LHCN-M2 (cell line): ENCODE results near the gene TIMP2. TPM values are rescaled to one million over a fixed set of nuclear protein-coding genes. Genes with fewer than 3 reads are reported as not detected.
"Not testable (repeated sequence)": the region's sequence is repeated elsewhere in the genome, so short reads cannot be mapped to it uniquely, and the experiment has no call there.

Source experiments
- DNase-seq: peaks from one replicate; pipeline ENCODE4 v3.0.0-alpha.2; 2012; ENCODE audit warnings: low read depth
- total RNA-seq: library from RNA; depleted of rRNA; stranded (reverse); fragments of >200 nt; gene quantifications from 2 replicates; pipeline ENCODE4 v1.2.3, GENCODE V29; 2014

The TIMP2 gene
- total RNA-seq, 1 experiment from 2014 or later, result 127 TPM

DNA sequence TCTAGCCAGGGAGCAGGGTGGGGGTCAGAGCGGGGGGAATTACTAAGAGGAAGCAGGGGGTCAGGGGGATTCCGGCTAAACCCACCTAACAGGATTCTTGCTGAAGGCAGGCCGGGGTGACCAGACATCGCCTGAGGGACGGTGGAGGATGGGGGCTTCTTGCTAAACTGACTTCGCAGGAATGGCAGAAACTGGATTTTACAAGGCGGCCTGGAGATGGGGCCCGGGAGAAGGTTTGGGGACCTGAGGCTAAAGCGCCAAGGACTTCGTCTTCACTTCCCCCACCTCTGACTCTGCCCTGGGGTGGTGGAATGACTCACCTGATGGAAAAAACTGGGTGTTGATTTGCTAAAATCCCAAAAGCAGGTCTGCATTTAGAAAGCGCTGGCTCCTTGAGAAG, 31.1 kb upstream of the TIMP2 start:
- no peak for DNase-seq

DNA sequence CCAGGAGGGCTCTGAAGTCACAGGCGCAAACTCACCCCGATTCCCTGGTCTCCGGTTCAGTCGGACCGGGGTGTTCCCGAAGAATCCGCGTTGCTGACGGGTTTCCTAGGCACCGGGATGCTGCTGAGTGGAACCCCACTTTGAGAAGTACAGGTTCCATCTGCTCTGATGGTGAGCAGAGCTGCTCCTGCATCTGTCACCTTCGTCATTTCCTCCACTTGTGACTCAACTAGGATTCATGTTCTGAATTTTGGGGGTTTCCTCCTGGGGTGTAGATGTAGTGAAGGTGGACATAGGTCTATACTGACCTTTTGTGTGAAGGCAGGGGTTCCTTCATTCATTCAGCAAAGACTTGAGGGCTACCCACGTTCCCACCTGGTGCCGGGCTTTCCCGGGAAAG, 29.5 kb upstream of the TIMP2 start:
- no peak for DNase-seq

DNA sequence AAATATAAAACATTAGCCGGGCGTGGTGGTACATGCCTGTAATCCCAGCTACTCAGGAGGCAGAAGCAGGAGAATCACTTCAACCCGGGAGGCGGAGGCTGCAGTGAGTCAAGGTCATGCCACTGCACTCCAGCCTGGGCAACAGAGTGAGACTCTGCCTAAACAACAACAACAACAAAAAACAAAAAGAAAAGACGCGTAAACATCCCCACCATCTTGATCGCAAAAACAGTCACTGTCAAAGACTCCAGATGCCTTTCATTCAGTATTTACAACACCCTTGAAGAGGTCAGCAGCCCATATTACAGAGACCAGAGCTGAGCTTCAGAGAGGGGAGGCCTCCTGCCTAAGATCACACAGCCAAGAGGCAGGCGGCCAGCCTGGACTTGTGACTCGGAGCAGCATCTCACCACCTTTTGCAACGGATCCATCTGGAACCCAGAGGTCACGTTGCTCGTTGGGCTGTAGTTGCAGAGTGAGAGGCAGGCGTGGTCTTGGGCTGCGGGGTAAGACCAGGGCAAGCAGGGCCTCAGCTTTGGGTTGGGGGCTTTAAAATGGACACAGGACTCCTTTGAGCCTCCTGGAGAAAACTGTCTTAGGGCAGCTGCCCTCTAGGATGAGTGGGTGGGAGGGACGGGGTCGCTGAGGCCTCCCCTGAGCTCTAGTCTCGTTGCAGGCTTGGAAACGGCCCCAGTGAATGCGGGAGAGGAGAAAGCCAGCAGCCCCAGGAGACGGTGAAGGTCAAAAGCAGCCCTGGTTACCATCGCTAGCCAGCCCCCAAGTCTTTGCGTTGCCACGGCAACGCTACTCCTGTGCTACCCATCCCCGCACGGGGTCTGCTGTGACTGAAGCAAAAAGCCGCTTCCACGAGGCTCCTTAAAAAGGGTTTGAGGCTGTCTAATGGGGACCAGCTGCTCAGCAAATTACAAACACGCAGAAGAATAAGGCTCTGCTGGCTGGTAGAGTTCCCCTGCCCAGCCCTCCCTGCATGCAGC, 28.5 kb upstream of the TIMP2 start:
- DNase-seq, result no peak

DNA sequence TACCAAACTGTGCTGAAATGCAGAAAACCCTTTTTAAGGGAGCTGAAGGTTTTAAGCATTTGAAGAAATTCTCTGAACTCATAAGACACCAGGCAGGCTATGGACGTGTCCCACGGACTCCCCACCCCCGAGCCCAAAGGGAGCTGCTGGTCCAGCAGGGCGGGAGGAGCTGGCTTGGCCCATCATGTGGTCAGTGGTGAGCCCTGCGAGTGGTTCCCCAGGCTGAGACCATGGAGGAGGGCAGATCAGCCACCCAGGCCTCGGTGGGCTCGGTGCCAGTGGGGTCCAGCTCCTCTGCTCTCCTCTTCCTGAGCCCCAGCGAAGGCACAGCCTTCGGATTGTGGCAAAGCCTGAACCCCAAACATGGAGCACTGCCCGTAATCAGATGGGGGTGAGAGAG, 27.5 kb upstream of the TIMP2 start:
- DNase-seq, result no peak

DNA sequence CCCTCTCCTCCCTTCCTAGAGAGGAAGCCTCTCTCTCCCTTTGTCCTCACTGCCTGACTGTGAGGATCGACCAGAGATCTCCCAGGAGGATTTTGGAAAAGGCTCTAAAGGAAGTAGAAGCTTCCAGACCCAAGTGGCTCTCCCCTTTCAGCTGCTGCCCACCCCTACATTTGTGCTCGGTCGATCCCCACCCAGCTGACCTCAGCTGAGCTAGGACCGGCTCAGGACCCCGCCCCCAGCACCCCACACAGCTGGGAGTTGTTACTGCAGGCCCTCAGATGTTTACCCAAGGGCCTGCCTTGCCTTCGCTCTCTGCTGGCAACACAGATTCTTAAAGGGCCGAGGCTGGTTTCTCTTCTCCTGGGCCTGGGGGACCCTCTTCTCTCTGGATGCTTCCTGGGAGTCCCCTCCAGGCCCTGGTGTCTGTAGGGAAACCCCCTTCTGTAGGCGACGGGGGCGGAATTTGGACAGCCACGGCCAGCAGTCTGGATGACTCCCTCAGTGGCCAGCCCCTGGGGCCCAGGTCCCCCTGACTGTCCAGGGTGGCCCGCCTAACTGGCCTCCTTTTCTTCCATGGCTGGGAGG, 26.9 kb upstream of the TIMP2 start:
- no peak for DNase-seq

DNA sequence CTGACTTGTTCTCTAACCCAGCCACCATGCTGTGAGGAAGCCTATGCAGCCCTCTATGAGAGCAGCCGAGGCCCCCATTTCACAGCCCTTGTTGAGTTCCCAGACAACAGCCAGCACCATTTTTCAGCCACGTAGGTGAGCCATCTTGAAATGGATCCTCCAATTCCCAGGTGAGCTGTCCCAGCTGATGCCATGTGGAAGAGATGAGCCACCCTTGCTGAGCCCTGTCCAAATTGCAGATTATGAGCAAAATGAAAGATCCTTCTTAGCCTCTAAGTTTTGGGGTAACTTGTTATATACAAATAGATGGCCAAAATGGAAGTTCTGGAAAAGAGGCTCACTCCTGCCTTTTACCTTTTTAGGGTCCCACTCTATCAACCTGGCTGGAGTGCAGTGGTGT, 25.7 kb upstream of the TIMP2 start:
- DNase-seq, result no peak

DNA sequence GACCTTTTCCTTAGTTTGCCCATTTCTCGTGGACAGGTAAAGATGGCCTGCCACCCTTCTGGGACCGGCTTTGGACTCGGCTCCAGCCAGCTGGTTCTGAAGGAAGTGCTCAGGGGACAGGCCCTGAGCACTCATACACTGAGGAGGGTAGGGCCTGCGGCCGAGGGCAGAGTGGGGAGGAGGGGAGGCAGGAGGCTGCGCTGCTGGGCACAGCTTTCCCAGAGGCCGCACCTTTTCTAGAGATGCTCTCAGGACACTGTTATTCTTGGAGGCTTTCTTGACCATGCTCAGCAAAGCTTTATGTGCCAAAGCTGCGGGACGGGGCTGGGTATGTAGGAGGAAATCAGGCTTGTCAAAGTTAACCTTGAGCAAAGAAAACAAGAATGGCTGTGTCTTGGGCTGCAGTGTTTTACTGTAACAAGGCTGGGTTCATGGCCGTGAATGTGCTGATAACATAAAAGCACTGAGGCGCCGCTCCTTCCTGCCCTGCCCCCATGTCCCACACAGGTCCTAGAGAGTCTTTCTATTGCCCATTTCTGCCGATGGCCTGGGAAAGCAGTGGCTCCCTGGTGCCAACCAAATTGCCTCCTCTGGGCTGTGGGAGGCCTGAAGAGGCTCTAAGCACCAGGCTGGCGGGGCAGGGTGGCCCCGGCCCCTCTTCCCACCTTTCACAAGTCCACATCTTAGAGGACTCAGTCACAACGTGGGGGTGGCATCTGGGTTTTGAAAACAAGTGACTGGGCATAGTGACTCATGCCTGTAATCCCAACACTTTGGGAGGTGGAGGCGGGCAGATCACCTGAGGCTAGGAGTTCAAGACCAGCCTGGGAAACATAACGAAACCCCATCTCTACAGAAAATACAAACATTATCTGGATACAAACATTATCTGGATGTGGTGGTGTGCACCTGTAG, 22.3 kb upstream of the TIMP2 start:
- no peak for DNase-seq

DNA sequence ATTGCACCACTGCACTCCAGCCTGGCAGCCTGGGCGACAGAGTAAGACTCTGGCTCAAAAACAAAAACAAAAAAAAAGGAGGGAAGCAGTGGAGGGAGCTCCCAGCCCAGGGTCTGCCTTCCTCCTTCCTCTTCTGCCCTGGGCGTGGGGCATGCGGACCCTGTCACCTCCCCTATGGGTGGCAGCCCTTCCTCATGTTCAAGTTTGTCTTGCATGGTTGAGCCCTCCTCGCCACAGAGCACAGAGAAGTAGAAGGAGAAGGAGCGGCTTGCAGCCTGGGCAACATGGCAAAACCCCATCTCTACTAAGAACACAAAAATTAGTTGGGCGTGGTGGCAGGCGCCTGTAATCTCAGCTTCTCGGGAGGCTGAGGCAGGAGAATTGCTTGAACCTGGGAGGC, 21.4 kb upstream of the TIMP2 start:
- no peak for DNase-seq

DNA sequence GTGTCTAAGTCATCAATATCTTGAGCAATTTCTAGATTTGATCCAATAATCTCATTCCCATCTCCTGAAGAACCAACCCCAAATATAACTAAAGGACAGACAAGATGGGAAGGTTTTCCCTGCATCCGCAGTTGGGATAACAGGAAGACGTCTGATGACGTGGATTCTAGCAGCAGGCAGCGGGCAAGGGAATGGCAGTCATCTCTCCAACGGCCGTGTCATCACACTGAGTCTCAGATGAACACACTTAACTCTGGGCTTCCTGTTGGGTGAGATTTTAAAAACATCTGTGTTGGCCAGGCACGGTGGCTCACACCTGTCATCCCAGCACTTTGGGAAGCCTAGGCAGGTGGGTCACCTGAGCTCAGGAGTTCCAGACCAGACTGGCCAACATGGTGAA, 20.9 kb upstream of the TIMP2 start:
- no peak for DNase-seq

DNA sequence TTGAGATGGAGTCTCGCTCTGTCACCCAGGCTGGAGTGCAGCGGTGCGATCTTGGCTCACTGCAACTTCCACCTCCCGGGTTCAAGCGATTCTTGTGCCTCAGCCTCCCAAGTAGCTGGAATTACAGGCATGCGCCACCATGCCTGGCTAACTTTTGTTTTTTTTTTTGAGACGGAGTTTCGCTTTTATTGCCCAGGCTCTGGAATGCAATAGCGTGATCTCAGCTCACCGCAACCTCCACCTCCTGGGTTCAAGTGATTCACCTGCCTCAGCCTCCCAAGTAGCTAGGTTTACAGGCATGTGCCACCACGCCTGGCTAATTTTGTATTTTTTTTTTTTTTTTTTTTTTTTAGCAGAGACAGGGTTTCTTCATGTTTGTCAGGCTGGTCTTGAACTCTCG, 20.3 kb upstream of the TIMP2 start:
- DNase-seq, result not testable (repeated sequence)

DNA sequence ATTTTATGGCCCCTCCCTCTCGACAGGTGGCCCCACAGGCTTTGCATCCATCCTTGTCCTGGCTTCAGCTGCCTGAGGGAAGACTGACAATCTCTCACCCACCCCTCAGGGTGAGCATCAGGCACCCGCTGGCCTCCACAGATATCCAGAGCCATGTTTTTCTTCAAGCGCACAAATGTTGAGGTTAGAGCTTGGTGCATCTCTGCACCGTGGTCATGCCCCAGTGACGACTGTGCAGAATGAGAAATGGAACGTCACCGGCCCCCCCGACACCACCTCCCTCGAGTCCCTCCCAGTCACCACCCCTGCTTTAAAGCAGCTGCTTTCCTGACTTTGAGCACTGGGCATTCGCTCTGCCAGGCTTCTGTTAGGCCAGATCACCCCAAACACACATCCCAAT, 19.8 kb upstream of the TIMP2 start:
- DNase-seq, result no peak

DNA sequence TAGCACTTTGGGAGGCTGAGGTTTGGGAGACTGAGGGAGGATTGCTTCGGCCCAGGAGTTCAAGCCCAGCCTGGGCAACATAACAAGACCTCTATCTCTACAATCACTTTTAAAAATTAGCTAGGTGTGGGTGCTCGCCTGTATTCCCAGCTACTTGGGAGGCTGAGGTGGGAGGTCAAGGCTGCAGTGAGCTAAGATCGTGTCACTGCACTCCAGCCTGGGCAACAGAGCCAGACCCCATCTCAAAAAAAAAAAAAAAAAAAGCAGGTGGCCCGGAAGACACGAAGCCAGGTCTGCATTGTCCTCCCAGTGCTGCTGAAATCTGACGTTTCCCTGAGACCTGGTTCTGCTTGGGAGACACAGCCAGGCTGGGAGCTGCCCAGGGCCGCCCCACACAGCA, 18.8 kb upstream of the TIMP2 start:
- DNase-seq, result no peak

DNA sequence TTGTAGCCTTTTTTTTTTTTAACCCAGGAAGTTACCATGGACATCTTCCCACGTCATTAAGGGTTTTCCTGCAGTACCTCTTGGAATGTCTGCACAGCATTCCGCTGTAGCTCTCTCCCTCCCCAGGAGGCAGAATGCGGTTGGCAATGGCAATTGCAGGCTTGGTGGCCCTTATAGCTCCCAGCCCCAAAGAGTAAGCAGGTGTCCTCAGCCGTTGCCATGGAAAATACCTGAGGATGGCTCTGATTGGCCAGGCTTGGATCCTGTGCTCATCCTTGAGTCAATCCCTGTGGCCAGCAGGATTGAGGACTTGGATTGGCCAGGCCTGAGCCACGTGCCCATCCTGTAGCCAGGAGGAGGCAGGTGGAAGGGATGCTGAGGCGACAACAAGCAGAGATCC, 15.5 kb upstream of the TIMP2 start:
- no peak for DNase-seq

DNA sequence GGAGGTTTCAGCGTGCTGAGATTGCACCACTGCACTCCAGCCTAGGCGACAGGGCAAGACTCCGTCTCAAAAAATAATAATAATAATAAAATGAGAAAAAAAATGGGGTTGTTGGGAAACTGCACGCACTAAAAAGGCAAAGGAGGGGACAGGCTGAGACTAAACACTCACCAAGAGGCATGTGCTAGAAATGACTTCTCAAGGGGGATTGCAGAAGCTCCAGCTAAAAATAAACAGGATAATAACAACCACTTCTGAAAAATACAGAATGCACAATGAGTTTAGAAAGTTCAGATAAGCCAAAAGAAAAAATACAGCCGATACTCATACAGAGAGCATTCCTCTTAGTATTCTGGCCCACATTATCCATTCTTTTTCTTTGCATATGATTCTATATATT, 15.1 kb upstream of the TIMP2 start:
- DNase-seq, result no peak

DNA sequence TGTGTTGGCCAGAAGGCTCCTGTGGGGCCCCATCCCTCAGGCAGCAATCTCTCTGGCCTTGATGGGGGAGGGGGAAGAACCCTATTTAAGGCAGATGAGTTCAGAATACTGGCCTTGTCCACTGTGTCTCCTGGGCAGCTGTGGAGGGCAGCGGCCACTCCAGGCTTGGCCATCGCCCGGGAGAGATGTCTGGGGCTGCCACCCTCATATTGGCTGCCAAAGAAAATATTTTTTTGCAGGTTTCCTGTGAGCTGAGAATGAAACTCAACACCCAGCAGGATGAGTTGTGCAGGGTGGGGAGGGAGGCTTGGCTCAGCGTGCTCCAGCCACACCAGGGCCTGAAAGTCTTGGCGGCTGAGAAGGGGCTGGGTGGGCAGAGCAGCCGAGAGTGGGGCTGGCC, 14.4 kb upstream of the TIMP2 start:
- peak; percentile 78 for DNase-seq

DNA sequence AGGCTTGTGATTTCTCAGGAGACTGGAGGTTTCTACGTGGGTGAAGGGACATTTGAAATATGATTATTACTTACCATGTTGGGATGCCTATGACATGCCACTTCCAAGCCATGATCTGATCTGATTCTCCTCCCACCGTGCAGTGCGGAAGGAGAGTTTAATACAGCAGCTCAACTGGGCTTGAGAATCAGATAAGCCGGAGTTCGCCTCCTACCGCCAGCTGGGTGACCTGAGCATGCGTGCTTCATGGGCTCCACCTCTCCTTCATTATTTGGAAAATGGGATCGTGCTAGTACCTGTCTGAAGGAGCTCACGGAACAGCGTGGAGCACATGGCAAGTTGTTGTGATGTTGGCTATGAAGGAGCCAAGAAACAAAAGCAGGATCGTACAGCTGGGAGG, 12.4 kb upstream of the TIMP2 start:
- no peak for DNase-seq

DNA sequence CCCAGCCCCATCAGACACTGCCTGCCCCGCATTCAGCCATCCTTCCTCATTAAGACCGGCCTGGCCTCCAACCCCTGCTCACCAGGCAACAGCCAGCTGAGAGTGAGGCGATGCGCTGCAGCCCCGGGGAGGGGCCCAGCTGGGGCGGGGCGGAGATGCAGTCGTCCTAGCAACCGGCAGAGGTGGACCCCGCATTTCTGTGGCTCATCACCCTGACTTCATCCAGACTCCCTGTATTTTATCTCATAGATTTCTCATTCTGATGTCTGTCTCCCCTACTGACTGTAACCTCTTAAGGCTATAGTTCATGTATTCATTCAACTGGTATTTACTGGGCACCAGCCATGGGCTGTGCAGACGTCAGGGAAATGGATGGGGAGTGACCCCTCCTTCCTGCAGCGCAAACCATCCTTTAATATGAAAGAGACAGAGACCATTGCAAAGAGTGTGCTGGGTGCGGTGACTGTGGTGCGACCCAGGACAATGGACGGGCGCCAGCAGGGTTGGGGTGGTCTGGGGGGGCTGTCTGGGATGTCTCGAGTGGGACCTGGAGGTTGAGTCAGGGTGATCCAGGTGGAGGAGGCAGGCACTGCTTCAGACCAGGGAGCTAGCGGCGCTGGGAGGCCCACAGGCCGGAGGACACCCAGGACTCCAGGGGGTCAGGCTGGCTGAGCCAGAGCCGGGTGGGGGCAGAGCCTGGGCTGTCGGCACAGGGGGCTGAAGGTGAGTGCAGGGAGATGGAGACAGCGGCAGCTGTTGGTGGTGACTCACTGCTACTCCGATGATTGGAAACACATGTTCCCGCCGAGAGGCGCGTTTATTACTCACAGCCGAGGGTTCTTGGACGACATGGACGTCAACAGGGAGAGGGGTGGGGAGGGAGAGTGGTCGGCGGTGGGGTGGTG, 10.5 kb upstream of the TIMP2 start:
- peak; percentile 97 for DNase-seq

DNA sequence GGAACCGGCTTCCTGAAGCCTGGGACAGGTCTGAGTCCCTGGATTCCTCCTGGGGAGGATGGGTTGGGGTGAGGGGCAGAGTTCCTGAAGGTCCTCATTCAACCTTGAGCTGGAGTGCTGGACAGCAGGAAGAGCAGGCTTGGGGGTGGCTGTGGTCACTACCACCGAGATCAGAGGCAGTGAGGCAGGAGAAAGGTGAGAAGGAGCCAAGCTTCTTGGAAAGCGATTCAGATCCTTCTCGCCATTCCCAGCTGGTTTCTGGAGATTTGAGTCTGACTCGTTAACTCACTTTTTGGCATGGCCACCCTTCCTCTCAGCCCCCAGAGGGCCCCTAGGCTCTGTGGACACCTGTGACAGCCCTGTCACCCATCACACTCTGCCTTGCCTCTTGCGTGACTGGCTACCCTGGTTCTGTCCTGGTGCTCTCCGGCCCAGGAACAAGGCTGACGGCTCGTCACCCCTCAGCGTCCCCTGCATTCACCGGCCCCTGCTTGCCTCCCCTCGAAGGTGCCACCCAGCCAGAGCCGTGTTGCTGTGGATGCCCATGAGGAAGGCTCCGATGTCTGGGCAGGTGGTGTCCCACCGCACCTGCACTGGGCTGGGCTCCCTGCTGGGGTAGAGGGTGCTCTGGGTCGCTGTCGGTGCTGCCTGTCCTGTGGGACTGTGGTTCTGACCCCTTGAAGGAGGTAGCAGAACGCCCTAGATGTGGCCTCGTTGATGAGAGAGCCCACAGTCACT, 9.7 kb upstream of the TIMP2 start:
- peak; percentile 46 for DNase-seq

DNA sequence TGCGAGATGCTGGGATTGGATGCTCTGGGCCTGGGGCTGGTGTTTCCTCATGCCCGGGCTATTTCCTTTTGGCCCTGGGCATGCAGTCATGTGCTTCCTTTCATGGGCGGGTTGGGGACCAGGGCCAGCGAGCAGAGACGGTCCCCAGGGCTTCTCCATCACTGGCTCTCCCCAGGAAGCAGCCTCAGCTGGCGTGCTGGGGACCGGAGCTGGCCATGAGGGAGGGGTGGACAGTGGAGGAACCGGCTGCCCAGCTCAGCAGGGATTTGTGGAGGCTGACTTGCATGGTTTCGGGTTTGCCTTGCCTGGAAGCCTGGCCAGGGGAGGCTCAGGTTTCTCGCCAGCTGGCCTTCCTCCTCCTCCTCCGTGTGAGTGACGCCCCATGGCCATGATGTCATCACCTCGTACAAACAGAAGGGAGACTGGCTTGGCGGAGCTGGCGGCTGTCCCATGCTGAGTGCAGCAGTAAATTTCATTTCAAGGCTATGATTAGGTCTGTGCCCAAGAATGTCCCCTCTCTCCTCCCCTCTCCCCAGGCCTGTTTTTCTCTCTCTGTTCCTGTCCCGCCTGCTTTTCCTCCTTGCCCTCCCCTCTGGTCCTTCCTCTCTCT, 8.9 kb upstream of the TIMP2 start:
- peak; percentile 98 for DNase-seq
